ENCODE measurements around the gene LAIR1.

The LAIR1 gene

DNA sequence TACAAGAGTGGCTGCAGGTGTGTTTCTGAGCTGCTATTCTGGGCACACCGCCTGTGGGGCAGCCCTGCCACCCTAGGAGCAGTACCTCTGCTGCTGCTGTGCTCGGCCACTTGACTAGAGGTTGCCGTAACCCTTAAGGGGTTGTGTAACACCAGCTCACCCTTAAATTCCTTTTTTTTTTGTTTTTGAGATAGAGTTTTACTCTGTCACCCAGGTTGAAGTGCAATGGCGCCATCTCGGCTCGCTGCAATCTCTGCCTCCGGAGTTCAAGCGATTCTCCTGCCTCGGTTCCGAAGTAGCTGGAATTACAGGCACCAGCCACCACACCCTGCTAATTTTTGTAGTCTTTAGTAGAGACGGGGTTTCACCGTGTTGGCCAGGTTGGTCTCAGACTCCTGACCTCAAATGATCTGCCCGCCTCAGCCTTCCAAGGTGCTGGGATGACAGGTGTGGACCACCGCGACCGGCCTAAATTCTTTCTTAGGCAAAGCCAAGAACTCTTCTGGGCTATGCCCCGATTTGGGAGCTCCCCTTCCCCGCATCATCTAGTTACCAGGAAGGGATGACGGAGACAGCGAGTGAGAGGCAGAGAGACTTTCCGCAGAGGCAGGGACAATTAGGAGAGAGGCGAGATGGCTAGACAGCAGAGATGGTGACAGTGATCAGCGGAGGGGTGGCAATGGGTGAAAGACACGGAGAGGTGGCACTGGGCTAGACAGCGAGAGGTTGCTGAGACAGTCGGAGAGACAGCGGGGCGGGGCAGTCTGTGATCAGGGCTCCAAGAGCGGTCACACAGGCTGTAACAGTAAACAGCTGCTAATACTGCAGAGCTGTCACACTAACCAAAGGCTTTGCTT lies 47.4 kb downstream of the LAIR1 start:
- Histone ChIP-seq H3K27ac (ENCODE audit: low read depth, low read length) (no peak overlapping the region), H2AFZ (ENCODE audit: low read length, unreplicated experiment) (no peak overlapping the region)

GRCh38 chr19:54316746-54317107 lies 48.0 kb downstream of the LAIR1 start:
- no peaks in the 10 kb centered on the region for H3K36me3 ChIP-seq (ENCODE audit: insufficient read depth, low read length)
- H3K27me3 ChIP-seq (ENCODE audit: insufficient read depth, low read length): peaks cover 41% of the 10 kb centered on the region
- no peaks in the 10 kb centered on the region for H3K4me1 ChIP-seq (ENCODE audit: control insufficient read depth, insufficient read depth, low read length, unreplicated experiment)
- no peak overlapping the region for H3K27ac ChIP-seq (ENCODE audit: low read depth, low read length)
- H2AFZ ChIP-seq (ENCODE audit: low read length, unreplicated experiment): no peak overlapping the region
- H3K4me3 ChIP-seq (ENCODE audit: low read depth, low read length): no peak overlapping the region
- no peaks in the 10 kb centered on the region for H3K79me2 ChIP-seq (ENCODE audit: control insufficient read depth, insufficient read depth, low read length, unreplicated experiment)

More for the DNA sequence above, 47.4 kb downstream of the LAIR1 start:
- H3K27me3 ChIP-seq (ENCODE audit: insufficient read depth, low read length): peaks cover 38% of the 10 kb centered on the region
- no peak overlapping the region for H3K4me3 ChIP-seq (ENCODE audit: low read depth, low read length)
- no peaks in the 10 kb centered on the region for H3K4me1 ChIP-seq (ENCODE audit: control insufficient read depth, insufficient read depth, low read length, unreplicated experiment)
- H3K36me3 ChIP-seq (ENCODE audit: insufficient read depth, low read length): no peaks in the 10 kb centered on the region
- no peaks in the 10 kb centered on the region for H3K79me2 ChIP-seq (ENCODE audit: control insufficient read depth, insufficient read depth, low read length, unreplicated experiment)

DNA sequence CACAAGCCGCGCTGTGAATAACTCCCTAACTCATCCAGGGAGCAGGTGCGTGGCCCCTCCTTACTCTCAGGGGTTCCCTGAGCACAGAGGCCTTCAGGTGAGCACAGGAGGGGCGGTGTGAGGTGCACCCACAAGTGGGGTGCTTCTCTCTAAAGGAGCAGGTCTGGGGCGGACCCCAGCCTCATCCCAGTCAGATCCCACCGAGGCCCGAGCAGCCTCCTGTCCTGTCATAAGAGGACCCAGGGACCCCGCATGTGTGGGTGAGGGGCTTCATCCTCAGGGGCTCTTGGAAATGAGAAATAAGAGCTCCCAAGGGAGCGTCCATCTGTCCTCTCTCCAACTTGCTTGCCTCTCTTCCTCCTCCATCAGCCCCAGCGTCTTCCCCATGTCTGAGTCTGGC lies 48.8 kb downstream of the LAIR1 start:
- Histone ChIP-seq H3K4me3 (ENCODE audit: low read depth, low read length) (no peak overlapping the region), H3K27me3 (ENCODE audit: insufficient read depth, low read length) (peaks cover 39% of the 10 kb centered on the region), H3K27ac (ENCODE audit: low read depth, low read length) (no peak overlapping the region), H3K36me3 (ENCODE audit: insufficient read depth, low read length) (no peaks in the 10 kb centered on the region), H3K4me1 (ENCODE audit: control insufficient read depth, insufficient read depth, low read length, unreplicated experiment) (no peaks in the 10 kb centered on the region), H3K79me2 (ENCODE audit: control insufficient read depth, insufficient read depth, low read length, unreplicated experiment) (no peaks in the 10 kb centered on the region), H2AFZ (ENCODE audit: low read length, unreplicated experiment) (no peak overlapping the region)

DNA sequence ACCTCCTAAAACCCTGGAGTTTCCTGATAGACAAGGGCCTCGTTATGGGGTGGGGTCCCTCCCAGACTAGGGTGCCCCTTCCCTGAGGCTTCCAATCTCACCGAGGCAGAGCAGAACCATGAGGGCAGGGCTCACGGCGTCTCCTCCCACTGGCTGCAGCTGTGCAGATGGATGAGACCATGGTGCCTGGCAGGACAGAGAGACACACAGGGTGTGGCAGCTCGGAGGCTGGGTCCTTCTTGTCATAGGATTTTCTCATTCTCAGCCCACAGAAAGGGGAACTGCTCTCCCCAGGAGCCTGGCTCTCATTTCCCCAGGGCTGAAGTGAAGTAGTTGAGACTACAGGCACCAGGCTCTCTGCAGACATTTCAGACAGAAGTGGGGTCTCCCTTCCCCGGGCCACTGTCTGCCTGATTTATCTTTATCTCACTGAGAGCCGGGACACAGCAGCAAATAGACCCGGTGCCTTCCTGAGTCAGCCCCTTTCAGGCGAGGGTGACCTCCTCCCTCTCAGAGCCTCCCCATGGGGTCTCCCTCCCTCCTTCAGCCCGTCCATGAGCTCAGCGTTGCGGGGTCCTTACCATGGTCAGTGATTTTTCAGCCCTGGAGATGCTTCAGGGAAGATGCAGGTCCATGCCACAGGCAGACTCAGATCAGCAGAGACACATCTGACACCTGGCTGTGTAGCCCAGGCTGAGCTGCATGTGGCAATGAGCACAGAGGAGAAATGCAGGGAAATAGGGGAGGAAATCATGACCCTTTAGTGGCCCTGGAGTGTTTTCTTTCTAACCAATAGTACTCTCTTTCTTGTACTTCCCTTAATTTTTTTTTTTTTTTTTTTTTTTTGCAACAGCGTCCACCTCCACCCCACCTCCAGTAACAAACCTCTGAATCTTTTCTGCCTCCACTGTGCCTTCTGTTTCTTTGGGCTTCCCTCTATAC lies 52.0 kb downstream of the LAIR1 start, which contains the start of gene LILRA5:
TSS of gene LILRA5 (minus strand) at position 731 of the 942 bp plus-strand sequence. CDS start at position 584, 147 bp downstream.
- Histone ChIP-seq H3K4me3 (ENCODE audit: low read depth, low read length) (no peak within 1 kb of the TSS), H3K27me3 (ENCODE audit: insufficient read depth, low read length) (peaks cover 31% of the 10 kb centered on the region), H3K79me2 (ENCODE audit: control insufficient read depth, insufficient read depth, low read length, unreplicated experiment) (no peaks in the 10 kb centered on the region), H3K4me1 (ENCODE audit: control insufficient read depth, insufficient read depth, low read length, unreplicated experiment) (no peaks in the 10 kb centered on the region), H3K27ac (ENCODE audit: low read depth, low read length) (no peak within 1 kb of the TSS), H2AFZ (ENCODE audit: low read length, unreplicated experiment) (no peak within 1 kb of the TSS), H3K36me3 (ENCODE audit: insufficient read depth, low read length) (no peaks in the 10 kb centered on the region)

GRCh38 chr19:54312011-54312410 lies 52.7 kb downstream of the LAIR1 start:
- no peaks in the 10 kb centered on the region for H3K79me2 ChIP-seq (ENCODE audit: control insufficient read depth, insufficient read depth, low read length, unreplicated experiment)
- no peak overlapping the region for H3K27ac ChIP-seq (ENCODE audit: low read depth, low read length)
- no peaks in the 10 kb centered on the region for H3K4me1 ChIP-seq (ENCODE audit: control insufficient read depth, insufficient read depth, low read length, unreplicated experiment)
- H2AFZ ChIP-seq (ENCODE audit: low read length, unreplicated experiment): no peak overlapping the region
- H3K36me3 ChIP-seq (ENCODE audit: insufficient read depth, low read length): no peaks in the 10 kb centered on the region
- H3K4me3 ChIP-seq (ENCODE audit: low read depth, low read length): no peak overlapping the region
- peaks cover 27% of the 10 kb centered on the region for H3K27me3 ChIP-seq (ENCODE audit: insufficient read depth, low read length)

DNA sequence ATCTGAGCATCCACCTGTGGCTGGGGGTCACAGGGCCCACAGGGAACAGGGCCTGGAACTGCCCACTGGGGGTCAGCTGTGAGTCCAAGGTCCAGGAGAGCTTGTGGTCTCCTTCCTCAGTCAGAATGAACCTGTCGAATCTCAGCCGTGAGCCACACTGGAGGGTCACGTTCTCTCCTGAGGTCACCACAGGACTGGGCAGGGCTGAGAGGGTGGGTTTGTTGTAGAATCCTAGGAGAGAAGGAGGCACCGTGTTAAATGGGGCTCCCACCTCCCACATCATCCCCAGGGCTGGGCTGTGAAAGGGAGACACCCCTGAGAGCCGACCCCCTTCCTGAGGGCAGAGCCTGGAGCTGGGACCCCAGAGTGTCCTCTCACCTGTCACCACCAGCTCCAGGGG lies 53.2 kb downstream of the LAIR1 start:
- no peaks in the 10 kb centered on the region for H3K36me3 ChIP-seq (ENCODE audit: insufficient read depth, low read length)
- H3K27me3 ChIP-seq (ENCODE audit: insufficient read depth, low read length): peaks cover 27% of the 10 kb centered on the region
- H3K4me1 ChIP-seq (ENCODE audit: control insufficient read depth, insufficient read depth, low read length, unreplicated experiment): no peaks in the 10 kb centered on the region
- H2AFZ ChIP-seq (ENCODE audit: low read length, unreplicated experiment): no peak overlapping the region
- H3K27ac ChIP-seq (ENCODE audit: low read depth, low read length): no peak overlapping the region
- H3K79me2 ChIP-seq (ENCODE audit: control insufficient read depth, insufficient read depth, low read length, unreplicated experiment): no peaks in the 10 kb centered on the region
- H3K4me3 ChIP-seq (ENCODE audit: low read depth, low read length): no peak overlapping the region

DNA sequence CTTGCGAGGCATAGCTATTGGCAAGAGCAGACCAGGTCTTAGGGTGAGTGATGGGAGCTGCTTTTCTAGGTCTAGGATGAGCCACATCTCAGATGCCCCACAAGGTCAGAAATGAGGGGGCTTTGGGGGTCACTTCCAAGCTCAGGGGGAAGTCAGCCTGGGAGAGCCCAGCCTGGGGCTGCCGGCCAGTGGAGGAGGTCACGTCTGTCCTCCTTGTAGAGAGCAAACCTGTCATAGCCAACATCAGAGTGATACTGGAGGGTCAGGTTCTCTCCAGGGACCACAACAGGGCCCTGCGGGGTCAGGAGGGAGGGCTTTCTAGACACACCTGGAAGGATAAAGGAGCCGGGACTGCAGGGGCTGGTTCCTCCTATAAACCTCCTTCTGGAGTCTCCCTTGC lies 54.2 kb downstream of the LAIR1 start:
- no peak overlapping the region for H2AFZ ChIP-seq (ENCODE audit: low read length, unreplicated experiment)
- no peaks in the 10 kb centered on the region for H3K79me2 ChIP-seq (ENCODE audit: control insufficient read depth, insufficient read depth, low read length, unreplicated experiment)
- no peak overlapping the region for H3K27ac ChIP-seq (ENCODE audit: low read depth, low read length)
- no peaks in the 10 kb centered on the region for H3K36me3 ChIP-seq (ENCODE audit: insufficient read depth, low read length)
- H3K4me3 ChIP-seq (ENCODE audit: low read depth, low read length): no peak overlapping the region
- peaks cover 19% of the 10 kb centered on the region for H3K27me3 ChIP-seq (ENCODE audit: insufficient read depth, low read length)
- H3K4me1 ChIP-seq (ENCODE audit: control insufficient read depth, insufficient read depth, low read length, unreplicated experiment): no peaks in the 10 kb centered on the region

DNA sequence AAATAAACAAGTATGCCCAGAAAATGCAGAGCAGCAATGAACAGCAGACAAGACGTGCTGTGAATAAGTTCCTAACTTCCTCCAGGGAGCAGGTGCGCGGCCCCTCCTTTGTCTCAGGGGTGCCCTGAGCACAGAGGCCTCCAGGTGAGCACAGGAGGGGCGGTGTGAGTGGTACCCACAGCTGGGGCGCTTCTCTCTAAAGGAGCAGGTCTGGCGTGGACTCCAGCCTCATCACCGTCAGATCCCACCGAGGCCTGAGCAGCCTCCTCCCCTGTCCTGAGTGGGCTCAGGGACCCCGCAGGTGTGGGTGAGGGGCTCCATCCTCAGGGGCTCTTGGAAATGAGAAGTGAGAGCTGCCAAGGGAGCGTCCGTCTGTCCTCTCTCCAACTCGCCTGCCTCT lies 54.9 kb downstream of the LAIR1 start:
- no peak overlapping the region for H2AFZ ChIP-seq (ENCODE audit: low read length, unreplicated experiment)
- no peaks in the 10 kb centered on the region for H3K4me1 ChIP-seq (ENCODE audit: control insufficient read depth, insufficient read depth, low read length, unreplicated experiment)
- peaks cover 18% of the 10 kb centered on the region for H3K27me3 ChIP-seq (ENCODE audit: insufficient read depth, low read length)
- H3K79me2 ChIP-seq (ENCODE audit: control insufficient read depth, insufficient read depth, low read length, unreplicated experiment): no peaks in the 10 kb centered on the region
- H3K4me3 ChIP-seq (ENCODE audit: low read depth, low read length): no peak overlapping the region
- no peak overlapping the region for H3K27ac ChIP-seq (ENCODE audit: low read depth, low read length)
- H3K36me3 ChIP-seq (ENCODE audit: insufficient read depth, low read length): no peaks in the 10 kb centered on the region

DNA sequence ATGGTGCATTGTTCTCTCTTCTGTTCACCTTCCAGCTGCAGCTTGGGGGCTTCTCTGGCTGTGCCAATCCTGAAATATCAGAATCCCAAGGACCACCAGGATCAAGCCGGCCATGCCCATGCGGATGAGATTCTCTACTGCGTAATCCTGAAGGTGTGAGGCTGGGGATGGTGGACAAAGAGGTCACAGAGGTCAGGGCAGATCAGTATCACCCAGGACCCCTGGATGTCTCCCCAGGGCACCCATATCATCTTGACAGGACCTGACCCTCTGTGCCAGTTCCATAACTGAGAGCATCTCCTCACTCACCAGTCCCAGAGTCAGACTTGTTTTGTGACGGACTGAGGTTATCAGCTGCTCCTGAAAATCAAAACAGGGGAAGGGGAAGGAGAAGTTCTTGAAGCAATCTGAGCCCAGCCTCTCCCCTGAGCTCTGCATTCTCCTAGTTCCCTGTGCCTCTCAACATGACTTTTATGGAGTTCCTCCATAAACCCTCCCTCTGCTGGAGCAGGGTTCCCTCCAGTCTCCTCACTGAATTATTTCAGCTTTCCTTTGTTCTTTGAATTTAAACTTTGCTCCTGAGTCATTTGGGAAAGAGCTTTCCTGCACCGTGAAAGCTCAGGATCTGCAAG lies 57.2 kb downstream of the LAIR1 start:
- H3K4me1 ChIP-seq (ENCODE audit: control insufficient read depth, insufficient read depth, low read length, unreplicated experiment): no peaks in the 10 kb centered on the region
- H2AFZ ChIP-seq (ENCODE audit: low read length, unreplicated experiment): no peak overlapping the region
- H3K27ac ChIP-seq (ENCODE audit: low read depth, low read length): no peak overlapping the region
- H3K36me3 ChIP-seq (ENCODE audit: insufficient read depth, low read length): no peaks in the 10 kb centered on the region
- no peaks in the 10 kb centered on the region for H3K79me2 ChIP-seq (ENCODE audit: control insufficient read depth, insufficient read depth, low read length, unreplicated experiment)
- peaks cover 7% of the 10 kb centered on the region for H3K27me3 ChIP-seq (ENCODE audit: insufficient read depth, low read length)
- H3K4me3 ChIP-seq (ENCODE audit: low read depth, low read length): no peak overlapping the region

GRCh38 chr19:54305141-54305540 lies 59.6 kb downstream of the LAIR1 start:
- Histone ChIP-seq H3K27ac (ENCODE audit: low read depth, low read length) (no peak overlapping the region), H3K27me3 (ENCODE audit: insufficient read depth, low read length) (peaks cover 9% of the 10 kb centered on the region), H3K4me1 (ENCODE audit: control insufficient read depth, insufficient read depth, low read length, unreplicated experiment) (no peaks in the 10 kb centered on the region), H3K79me2 (ENCODE audit: control insufficient read depth, insufficient read depth, low read length, unreplicated experiment) (no peaks in the 10 kb centered on the region), H3K4me3 (ENCODE audit: low read depth, low read length) (no peak overlapping the region), H2AFZ (ENCODE audit: low read length, unreplicated experiment) (no peak overlapping the region), H3K36me3 (ENCODE audit: insufficient read depth, low read length) (no peaks in the 10 kb centered on the region)
